GM18502 (cell line): ENCODE results near the gene SERPINE3.

Experiments
- ATAC-seq: cut with Tn5 transposase; IDR thresholded peaks from one replicate; pipeline ENCODE4 v1.9.1; 2021; ENCODE audit warnings: mild to moderate bottlenecking; ENCODE audit not compliant: unreplicated experiment, poor library complexity

The SERPINE3 gene

DNA sequence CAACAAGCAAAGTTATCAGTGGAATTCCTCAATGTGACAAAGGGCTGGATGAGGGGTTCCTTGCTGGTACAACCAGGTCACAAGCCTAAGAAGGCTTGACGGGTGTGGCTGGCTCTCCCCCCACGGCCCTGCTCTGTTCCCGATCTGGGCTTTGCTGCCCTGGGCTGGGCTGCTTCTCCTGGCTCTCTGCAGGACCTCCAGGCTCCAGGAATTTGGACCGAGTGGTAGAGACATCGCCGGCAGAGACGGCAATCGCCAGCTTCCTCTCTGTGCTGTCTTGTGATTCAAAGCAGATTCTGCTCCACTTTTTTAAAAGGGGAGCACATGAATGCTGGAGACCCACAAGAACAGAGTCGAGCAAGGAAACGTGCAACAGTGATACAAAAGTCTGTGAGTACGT, at the start of gene SERPINE3:
Gene SERPINE3, plus strand, starts transcription at position 338 of the 400 bp plus-strand sequence. CDS start 1,401 bp downstream, outside the sequence.
- ATAC-seq: no peak

DNA sequence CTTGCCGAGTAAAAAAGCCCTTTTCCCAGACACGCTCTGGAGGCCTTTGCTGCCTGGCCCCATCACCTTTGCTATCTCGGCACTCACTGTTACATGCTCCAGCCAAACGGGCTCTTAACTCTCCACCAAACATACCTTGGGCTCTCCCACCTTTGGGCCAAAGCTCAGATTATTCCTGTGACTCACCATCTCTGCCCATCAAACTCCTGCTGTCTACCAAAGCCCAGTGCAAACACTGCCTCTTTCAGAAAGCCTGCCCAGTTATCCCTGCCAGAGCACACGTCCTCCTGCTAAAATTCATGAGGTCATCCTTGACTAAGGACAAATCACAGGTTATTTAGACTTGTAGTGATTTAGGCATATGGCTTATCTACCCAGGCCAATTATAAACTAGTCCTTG, 48.1 kb upstream of the SERPINE3 start:
- no peak for ATAC-seq

DNA sequence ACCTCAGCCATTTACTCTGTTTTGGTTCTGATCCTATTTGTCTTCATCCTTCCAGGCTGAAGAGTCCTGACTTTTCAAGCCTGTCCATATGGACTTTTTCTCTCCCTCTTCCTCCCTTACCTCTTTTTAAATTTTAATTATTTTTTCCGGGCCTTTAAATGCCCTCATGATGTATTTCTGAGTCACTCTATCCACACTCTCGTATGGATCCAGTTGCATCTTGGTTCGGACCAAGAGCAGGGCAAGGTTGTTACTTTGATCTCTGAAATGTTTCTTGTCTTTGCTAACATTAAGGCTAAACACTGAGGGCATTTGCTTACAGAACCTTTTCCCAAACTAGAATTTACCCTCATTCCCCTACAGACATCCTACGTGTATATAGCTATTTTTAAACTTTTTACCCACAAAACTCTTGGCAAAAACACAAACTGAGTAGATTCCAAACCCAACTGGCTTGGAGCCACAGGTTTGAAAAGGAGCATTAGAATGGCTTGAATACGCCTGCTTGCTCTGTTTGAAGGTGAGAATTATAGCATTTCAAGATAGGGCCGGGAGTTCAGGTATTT, 47.4 kb upstream of the SERPINE3 start:
- ATAC-seq: no peak

DNA sequence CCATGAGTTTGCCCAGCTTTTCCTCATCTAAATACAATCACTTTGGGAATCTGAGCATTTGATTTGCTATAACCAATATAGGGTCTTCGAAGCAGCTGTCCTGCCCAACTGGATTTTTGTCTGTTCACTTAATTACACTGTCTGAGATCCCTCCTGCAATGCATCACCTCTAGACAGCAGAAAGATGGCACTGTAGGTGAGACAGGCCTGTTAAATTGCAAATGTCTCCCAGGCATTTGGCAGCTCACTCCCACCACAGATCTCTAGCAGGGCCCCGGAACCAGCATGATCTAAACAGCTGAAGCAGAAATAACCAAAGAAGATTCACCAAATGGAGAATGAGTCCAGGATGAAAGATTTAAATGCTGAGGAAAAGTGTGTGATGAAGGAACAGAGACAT, 41.9 kb upstream of the SERPINE3 start:
- no peak for ATAC-seq

DNA sequence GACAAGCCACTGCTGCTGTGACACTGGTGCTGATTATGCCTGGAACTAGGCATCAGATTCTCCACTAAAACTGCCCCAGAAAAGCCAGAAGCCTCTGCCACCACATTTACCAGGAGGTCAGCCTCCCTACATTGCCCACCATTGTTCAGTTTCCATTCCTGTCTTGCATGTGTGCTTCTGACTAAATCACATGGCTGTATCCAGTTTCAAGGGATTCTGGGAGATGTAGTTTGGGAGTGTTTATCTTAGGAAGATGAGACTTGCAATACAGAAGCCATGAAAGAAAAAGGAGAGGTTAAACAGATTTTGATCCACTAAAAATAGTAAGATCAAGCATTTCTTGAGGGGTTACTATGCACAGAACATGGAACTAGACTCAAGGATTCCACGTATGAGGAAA, 40.7 kb upstream of the SERPINE3 start:
- ATAC-seq: no peak

DNA sequence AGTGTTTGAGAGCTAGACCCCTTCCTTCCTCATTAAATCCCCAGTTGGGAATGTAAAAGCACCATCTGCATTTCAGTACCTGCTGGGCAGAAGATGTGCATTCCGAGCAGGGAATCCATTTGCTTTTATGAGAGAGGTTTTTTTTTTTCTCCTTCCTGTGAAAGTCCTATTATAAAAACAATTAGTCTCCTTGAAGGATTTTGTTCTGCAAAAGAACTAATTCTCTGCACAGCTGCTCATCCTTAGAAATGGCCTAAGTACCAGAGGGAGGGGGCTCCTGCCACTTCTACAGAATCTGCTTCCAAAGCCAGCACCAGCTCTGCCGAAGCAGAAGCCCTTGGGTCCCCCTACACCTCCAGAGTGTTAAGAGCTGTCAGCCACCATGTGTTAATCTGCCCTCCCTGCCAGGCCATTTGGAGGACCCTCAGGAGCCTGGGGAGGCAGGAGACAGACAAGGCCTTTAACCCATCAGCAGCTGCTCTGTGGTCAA, 36.4 kb upstream of the SERPINE3 start:
- no peak for ATAC-seq

DNA sequence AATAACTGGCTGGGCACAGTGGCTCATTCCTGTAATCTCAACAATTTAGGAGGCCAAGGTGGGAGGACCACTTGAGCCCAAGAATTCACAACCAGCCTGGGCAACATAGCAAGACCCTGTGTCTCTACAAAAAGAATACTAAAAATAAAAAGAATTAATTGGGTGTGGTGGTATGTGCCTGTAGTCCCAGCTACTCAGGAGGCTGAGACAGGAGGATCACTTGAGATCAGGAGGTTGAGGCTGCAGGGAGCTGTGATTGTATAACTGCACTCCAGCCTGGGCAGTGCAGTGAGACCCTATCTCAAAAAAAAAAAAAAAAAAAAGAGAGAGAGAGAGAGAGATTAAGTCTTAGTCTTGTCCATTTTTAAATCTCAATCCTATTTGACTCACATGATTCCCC, 35.6 kb upstream of the SERPINE3 start:
- ATAC-seq: no peak

GRCh38 chr13:51305271-51305967, 34.1 kb upstream of the SERPINE3 start:
- ATAC-seq: no peak

- ATAC-seq: no peak
Observed at GRCh38 chr13:51308781-51309180, 30.7 kb upstream of the SERPINE3 start.

DNA sequence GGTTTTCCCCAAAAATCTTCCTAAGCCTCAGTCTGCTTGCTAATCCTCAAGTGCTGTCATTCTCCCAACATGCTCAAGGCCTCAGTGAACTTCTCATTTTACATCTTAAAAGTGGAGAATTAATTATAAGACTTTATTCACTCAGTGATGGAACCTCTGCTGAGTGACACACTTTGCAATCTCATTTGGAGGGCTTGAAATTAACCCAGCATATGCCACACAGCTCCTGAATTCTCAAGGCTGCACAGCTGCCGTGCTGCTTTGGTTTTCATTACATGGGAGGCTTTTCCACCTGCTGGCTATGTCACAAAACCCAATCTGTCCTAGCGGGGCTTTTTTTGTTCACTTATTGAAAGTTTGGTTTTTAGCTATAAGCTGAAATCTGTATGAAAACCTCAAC, 28.3 kb upstream of the SERPINE3 start:
- no peak for ATAC-seq

- ATAC-seq: no peak
Observed at GRCh38 chr13:51311957-51312520, 27.5 kb upstream of the SERPINE3 start.

DNA sequence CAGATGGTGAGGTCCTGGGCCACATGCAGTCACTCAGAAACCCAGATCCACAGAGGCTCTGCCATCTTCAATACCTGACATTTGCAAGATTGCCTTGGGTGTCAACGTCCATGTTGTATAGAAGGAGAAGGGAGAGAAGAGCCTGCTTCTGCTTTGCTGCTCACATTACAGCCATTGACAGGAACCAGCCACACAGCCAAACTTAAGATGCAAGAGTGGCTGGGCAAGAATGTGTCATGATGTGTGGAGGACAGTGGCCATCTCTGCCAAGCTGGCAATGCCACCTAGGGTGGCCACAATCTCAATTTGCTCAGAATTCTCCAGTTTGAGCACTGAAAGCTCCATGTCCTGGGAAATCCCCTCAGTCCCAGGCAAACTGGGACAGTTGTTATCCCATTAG, 25.9 kb upstream of the SERPINE3 start:
- ATAC-seq: no peak

DNA sequence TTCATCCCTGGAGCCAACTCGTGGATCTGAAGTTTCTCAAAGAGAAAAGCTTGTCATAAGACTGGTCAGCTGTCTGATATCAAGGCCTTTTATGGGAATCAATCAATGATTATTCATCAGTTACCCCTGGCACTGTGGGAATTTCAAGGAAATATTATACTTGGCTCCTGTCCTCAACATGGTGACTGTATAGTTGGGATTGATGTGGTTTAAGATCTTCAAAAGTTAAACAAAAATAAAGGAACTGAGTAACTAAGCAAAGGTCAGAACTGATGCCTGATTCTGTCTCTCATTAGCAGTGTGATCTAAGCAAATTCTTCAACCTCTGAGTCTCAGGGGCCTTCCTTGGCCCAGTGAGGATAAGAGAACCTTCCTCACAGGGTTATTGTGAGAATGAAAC, 22.2 kb upstream of the SERPINE3 start:
- ATAC-seq: no peak

DNA sequence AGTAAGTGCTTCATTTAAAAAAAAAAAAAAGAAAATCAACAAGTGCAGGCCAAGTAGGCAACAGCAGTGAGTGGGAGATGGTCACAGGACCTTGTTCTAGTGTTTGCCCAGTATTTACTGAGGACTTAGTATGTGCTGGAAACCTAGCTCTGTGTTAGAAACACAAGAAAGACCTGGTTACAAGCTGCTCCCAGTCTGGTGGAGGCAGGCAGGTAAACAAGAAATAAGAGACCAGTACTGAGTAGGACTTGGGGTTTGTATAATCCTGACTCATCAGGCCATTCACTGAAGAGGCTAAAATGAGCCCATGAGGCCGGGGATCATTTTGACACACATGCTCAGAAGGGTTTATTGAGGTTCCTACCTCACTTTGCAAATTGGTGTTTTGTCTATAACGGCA, 21.5 kb upstream of the SERPINE3 start:
- no peak for ATAC-seq

DNA sequence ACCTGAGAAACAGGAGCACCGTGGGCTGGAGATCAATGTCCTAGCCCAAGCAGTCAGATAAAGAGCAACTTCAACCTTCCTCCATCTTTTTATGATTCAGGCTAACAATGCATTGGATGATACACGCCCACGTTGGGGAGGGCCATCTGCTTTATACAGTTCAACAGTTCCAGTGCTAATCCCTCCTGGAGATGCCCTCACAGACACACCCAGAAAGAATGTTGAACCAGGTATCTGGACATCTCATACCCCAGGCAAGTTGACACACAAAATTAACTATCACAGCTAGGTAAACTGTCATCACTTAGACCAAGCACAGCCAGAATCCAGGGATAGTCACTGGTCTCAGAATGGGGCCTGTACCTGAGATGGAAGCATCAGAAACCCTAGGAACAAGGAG, 20.6 kb upstream of the SERPINE3 start:
- ATAC-seq: no peak

GRCh38 chr13:51321836-51322235, 17.7 kb upstream of the SERPINE3 start:
- ATAC-seq: no peak

- no peak for ATAC-seq
Observed at GRCh38 chr13:51322826-51323225, 16.7 kb upstream of the SERPINE3 start.

DNA sequence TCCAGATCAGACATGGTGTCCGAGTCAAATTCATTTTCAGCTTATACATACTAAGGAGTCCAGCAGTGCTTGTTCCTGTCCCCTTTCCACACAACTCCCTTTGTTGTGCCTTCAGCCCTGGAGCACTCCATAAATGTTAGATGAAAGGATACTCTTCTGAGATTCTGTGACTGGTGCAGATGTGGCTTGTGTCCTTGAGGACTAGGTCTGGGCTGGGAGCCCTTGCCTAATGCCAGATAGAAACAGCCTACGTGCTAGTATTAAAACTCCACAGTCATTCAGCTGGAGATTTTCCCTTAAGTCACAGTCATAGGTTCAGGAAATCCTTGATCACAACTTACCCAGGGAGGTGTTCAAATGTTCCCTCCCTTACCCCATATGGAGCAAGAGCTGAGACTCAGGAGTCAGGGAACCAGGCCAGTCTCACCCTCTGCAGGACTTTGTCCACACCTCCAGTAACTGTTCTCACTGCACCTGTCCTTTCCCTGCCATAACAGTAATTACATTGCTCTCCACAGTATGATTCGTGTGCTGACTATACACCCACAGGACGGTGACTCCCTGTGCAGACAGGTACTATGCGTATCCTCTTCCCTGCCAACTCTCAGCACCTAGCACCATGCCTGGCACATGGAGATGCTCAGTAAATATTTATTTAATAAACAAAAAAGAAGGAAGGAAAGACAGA, 15.5 kb upstream of the SERPINE3 start:
- ATAC-seq: no peak

GRCh38 chr13:51324714-51325420, 14.6 kb upstream of the SERPINE3 start:
- peak; percentile 62 for ATAC-seq

DNA sequence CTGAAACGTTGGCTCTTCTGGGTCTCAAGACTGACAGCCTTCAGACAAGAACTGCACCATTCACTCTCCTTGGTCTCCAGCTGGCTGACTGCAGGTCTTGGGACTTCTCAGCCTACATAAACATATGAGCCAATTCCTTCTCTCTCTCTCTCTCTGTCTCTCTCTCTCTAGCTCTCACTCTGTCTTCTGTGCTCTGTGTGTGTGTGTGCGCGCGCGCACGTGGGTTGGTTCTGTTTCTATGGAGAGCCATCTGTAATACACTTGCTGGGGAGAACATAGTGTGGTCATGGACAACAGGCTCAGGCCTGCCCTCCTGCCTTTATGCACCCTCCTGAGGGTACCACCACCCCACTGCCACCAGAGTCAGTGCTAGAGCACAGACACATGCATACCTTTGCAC, 13.7 kb upstream of the SERPINE3 start:
- ATAC-seq: no peak

- ATAC-seq: no peak
Observed at GRCh38 chr13:51326777-51327176, 12.7 kb upstream of the SERPINE3 start.
